Transverse colon (tissue), 4 donors: ENCODE results near the gene ZDHHC22. TPM values are rescaled to one million over a fixed set of nuclear protein-coding genes. Genes with fewer than 3 reads are reported as not detected.
A peak's percentile ranks its signal among the peaks of the same experiment; 100 is the strongest.

ENCODE experiments used
- DNase-seq: peaks from one replicate; pipeline ENCODE4 v3.0.0-alpha.2; 2019
- H3K27ac ChIP-seq, 4 donors: fragments of 200-600 bp; sonication (generic); 2 replicates each; pipeline ENCODE4 v1.5.1; 2016 to 2018; ENCODE audit warnings: inconsistent platforms in 4 of 4
- H3K27me3 ChIP-seq: fragments of 200-600 bp; sonication (generic); 2 replicates; pipeline ENCODE4 v1.5.1; 2017; ENCODE audit warnings: inconsistent platforms
- H3K36me3 ChIP-seq, 4 donors: fragments of 200-600 bp; sonication (generic); 2 replicates each; pipeline ENCODE4 v1.5.1; 2017 to 2019; ENCODE audit warnings: inconsistent platforms in 4 of 4
- H3K4me1 ChIP-seq, 4 donors: fragments of 200-600 bp; sonication (generic); 2 replicates each; pipeline ENCODE4 v1.5.1; 2017 to 2020; ENCODE audit warnings: inconsistent platforms in 4 of 4
- H3K4me3 ChIP-seq, 4 donors: fragments of 200-600 bp; sonication (generic); 1 replicate in 1 of 4; 2 replicates in 3 of 4; pipeline versions ENCODE4 v1.5.1 to v1.6.1; 2017 to 2019; ENCODE audit warnings: inconsistent platforms in 4 of 4
- H3K9me3 ChIP-seq, 2 donors: fragments of 200-600 bp; sonication (generic); 2 replicates each; pipeline ENCODE4 v1.5.1; 2017 to 2019; ENCODE audit warnings: inconsistent platforms in 2 of 2
- CTCF ChIP-seq, 5 experiments: fragments of 200-600 bp in 3 of 5; fragments of 450-650 bp in 2 of 5; sonication (generic) in 3 of 5; IDR thresholded peaks; 1 replicate in 2 of 5; 2 replicates in 3 of 5; pipeline ENCODE4 v1.5.1; 2016 to 2017; ENCODE audit warnings: antibody characterized with exemption in 5 of 5, inconsistent platforms in 3 of 5, mild to moderate bottlenecking in 2 of 5, moderate library complexity in 1 of 5
- EP300 ChIP-seq: sonication (generic); formaldehyde crosslinking; IDR thresholded peaks from one replicate; pipeline ENCODE4 v1.6.1; 2017; ENCODE audit warnings: antibody characterized with exemption, low read depth
- POLR2A ChIP-seq: fragments of 450-650 bp; IDR thresholded peaks from one replicate; pipeline ENCODE4 v1.6.1; 2016; ENCODE audit warnings: antibody characterized with exemption, mild to moderate bottlenecking, moderate library complexity
- POLR2AphosphoS5 ChIP-seq, 3 donors: sonication (generic); formaldehyde crosslinking; IDR thresholded peaks; one replicate each; pipeline ENCODE4 v1.6.1; 2016; ENCODE audit warnings: antibody characterized with exemption in 3 of 3
- WGBS, 2 donors: methylation state at CpG; one replicate each; pipeline ENCODE4 v1.1.5; 2018; ENCODE audit warnings: low coverage in 1 of 2; 5-methylcytosine and 5-hydroxymethylcytosine counted together
- in situ Hi-C, 4 donors: fragments of 200-750 bp; cut with MboI; loops; one replicate each; pipeline versions ENCODE4 v1.15.0 to v1.15.1; 2017; ENCODE audit warnings: low sequenced_read_pairs in 3 of 4, low pct_ligation_motif_present in 1 of 4, low pct_unique_long_range_greater_than_20kb in 1 of 4
- intact Hi-C: fragments of 100-400 bp; cut with DNase I; formaldehyde crosslinking; loops from one replicate; pipeline ENCODE4 v1.15.1; 2023; ENCODE audit warnings: low total_unique reads
- total RNA-seq, 4 donors: library from RNA; depleted of rRNA; stranded (reverse); fragments of >200 nt; gene quantifications; one replicate each; pipeline ENCODE4 v1.1.0, GENCODE V29; 2016

The ZDHHC22 gene
- total RNA-seq, 4 donors from 2014 or later, result 0.14 TPM; not detected in 3

DNA sequence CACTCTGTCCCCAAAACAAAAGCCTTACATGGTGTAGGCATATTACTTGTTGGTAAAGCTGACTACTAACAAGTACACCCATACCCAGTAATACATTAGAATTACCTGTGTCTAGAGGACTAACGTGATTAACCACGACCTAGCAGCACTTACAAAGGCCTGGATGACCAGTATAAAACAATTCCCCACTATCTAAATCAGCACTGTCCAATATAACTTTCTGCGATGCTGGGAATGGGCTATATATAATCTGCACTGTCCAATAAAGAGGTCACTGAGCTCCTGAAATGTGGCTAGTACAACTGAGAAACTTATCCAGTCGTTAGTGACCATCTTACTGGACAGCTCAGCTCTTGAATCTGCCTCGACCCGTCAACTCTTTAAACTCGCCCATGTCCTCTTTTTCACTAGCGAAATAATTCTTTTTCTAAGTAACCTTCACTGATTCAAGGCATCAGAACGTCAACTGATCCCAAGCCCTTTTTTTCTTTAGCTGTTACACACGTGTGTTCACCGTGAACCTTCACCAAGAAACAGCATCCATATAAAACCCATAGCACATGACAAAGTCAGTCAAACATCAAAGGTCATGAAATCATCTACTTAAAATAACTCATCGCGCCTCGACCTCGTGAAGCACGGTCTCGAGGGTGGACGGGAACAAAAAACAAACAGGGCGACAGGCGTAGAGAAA, 44.4 kb downstream of the ZDHHC22 start:
- H3K4me1 ChIP-seq, result peaks cover 18 to 54% (median 45%) of the 10 kb centered on the region in 4 donors
- H3K9me3 ChIP-seq, result peaks cover 0 to under 1% of the 10 kb centered on the region in 2 donors
- in situ Hi-C loops (no loop called here), intact Hi-C loops (no loop called here)
- H3K4me3 ChIP-seq, result peak overlapping the region; percentile 59 to 92 (median 84)
- TF ChIP-seq CTCF (IDR thresholded peaks at IDR 0.05) (no peak), EP300 (peak; percentile 4), POLR2A (no peak)
- H3K27me3 ChIP-seq, result no peaks in the 10 kb centered on the region
- DNase-seq, result no peak
- no peaks in the 10 kb centered on the region for H3K36me3 ChIP-seq
- H3K27ac ChIP-seq, result peak overlapping the region; percentile 95 to 98 (median 98)
- 2 to 3% methylated on average over 12 to 20 of the region's 20 CpGs for WGBS, 2 donors

DNA sequence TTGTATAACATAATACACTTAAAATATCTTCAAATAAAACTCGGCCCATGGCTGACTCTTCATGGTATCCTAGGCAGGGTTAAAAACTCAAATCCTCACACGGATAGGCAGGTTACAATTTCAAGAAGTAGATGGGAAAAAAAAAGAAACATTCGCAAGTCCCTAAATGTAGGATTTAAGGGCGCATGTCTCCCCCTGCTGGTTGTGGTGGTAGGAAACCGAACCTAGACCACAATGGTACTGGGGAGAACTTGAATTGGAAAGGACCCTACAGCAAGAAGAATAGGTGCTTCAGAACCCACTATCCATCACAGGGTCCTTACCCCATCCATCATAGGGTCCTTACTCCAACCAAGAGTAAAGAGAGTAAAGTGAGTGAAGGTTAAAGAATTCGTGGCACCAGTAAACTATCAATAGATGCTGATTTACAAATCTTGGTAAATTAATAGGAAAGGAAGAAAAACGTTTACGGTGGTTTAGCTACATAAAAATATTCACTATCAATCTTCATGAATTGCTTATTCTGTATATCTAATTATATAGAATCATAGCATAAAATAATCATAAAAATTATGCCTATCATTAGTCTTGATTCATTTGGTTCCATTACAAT, 46.8 kb downstream of the ZDHHC22 start:
- in situ Hi-C loops, result no loop called here
- intact Hi-C loops, result no loop called here
- 20 to 24% methylated on average over 6 to 8 of the region's 8 CpGs for WGBS, 2 donors
- DNase-seq, result peak; percentile 86
- peaks cover 6 to 30% (median 23%) of the 10 kb centered on the region in 4 donors for H3K4me1 ChIP-seq
- TF ChIP-seq CTCF (IDR thresholded peaks at IDR 0.05) (peak; percentile 78 to 86 (median 83)), EP300 (no peak)
- no peak overlapping the region for H3K4me3 ChIP-seq
- no peak overlapping the region for H3K27ac ChIP-seq
- H3K9me3 ChIP-seq, result peaks cover 11 to 16% of the 10 kb centered on the region in 2 donors
- no peaks in the 10 kb centered on the region for H3K27me3 ChIP-seq
- no peaks in the 10 kb centered on the region for H3K36me3 ChIP-seq

GRCh38 chr14:77092676-77093075, 48.9 kb downstream of the ZDHHC22 start:
- intact Hi-C loops (no loop called here), in situ Hi-C loops (no loop called here)
- no peak for DNase-seq
- no peaks in the 10 kb centered on the region for H3K27me3 ChIP-seq
- TF ChIP-seq POLR2AphosphoS5 (IDR thresholded peaks at IDR 0.05) (no peak), CTCF (IDR thresholded peaks at IDR 0.05) (no peak), EP300 (no peak)
- peaks cover 6 to 31% (median 12%) of the 10 kb centered on the region in 4 donors for H3K4me1 ChIP-seq
- no peaks in the 10 kb centered on the region for H3K36me3 ChIP-seq
- H3K27ac ChIP-seq, result no peak overlapping the region
- WGBS, 2 donors, result 42 to 77% methylated on average over 3 of the region's 3 CpGs
- peaks cover 11 to 16% of the 10 kb centered on the region in 2 donors for H3K9me3 ChIP-seq
- H3K4me3 ChIP-seq, result no peak overlapping the region

GRCh38 chr14:77091518-77091917, 50.1 kb downstream of the ZDHHC22 start:
- Histone ChIP-seq H3K4me1 (peaks cover 0 to 26% (median 3%) of the 10 kb centered on the region in 4 donors), H3K36me3 (no peaks in the 10 kb centered on the region), H3K27me3 (no peaks in the 10 kb centered on the region), H3K4me3 (no peak overlapping the region), H3K9me3 (peaks cover 11 to 16% of the 10 kb centered on the region in 2 donors), H3K27ac (no peak overlapping the region)
- no peak for TF ChIP-seq CTCF (IDR thresholded peaks at IDR 0.05)
- TF ChIP-seq EP300, result no peak
- TF ChIP-seq POLR2A, result no peak
- no peak for TF ChIP-seq POLR2AphosphoS5 (IDR thresholded peaks at IDR 0.05)
- in situ Hi-C loops, result no loop called here
- intact Hi-C loops, result no loop called here
- DNase-seq, result no peak
